Vagina (tissue), 2 donors: Measurements from ENCODE around the gene RNU5B-1.

ENCODE experiments used
- CTCF ChIP-seq, 3 experiments: fragments of 450-650 bp in 2 of 3; fragments of 200-600 bp in 1 of 3; sonication (generic) in 1 of 3; IDR thresholded peaks; one replicate each; pipeline ENCODE4 v1.5.1; 2017 to 2019; ENCODE audit warnings: antibody characterized with exemption in 3 of 3, mild to moderate bottlenecking in 2 of 3, moderate library complexity in 2 of 3
- POLR2AphosphoS5 ChIP-seq, 2 donors: sonication (generic); formaldehyde crosslinking; IDR thresholded peaks; one replicate each; pipeline ENCODE4 v1.9.0; 2017; ENCODE audit warnings: antibody characterized with exemption in 2 of 2, mild to moderate bottlenecking in 2 of 2, low read depth in 1 of 2; ENCODE audit not compliant: insufficient read depth in 1 of 2

- no peak for TF ChIP-seq CTCF (IDR thresholded peaks at IDR 0.05)
- no peak for TF ChIP-seq POLR2AphosphoS5 (IDR thresholded peaks at IDR 0.05; ENCODE audit: insufficient read depth in 1 of 2, low read depth in 1 of 2)
Observed at GRCh38 chr15:65343374-65343981, 39.0 kb downstream of the RNU5B-1 start.
